K562 (cell line): ENCODE results near the gene YJEFN3. TPM values are rescaled to one million over a fixed set of nuclear protein-coding genes. Genes with fewer than 3 reads are reported as not detected.

ENCODE experiments used
- ATAC-seq: fragments of 200-7000 bp; cut with Tn5 transposase; 3 replicates; pipeline ENCODE4 v1.9.1; 2020; ENCODE audit warnings: moderate library complexity
- BruUV-seq: library from RNA; stranded (reverse); fragments of 400-500 nt; replicated peaks from 2 replicates; lab custom pipeline; 2021; lab: Mats Ljungman, UMichigan
- CTCF ChIA-PET: fragments of 300-600 bp; formaldehyde crosslinking; extraction: SDS; loops from one replicate; lab custom pipeline; 2021; ENCODE audit warnings: low intra/inter-chr PET ratio; lab: Yijun Ruan, JAX
- POLR2A ChIA-PET: fragments of 300-600, 350-650 bp; sonication (Branson Sonifier 250); formaldehyde crosslinking; extraction: SDS; loops from one replicate; lab custom pipeline; 2021; ENCODE audit warnings: antibody characterized with exemption, inconsistent platforms; lab: Yijun Ruan, JAX
- DNase-seq, 4 experiments: peaks; one replicate each; pipeline versions ENCODE4 v3.0.0 to v3.0.0-alpha.2; 2011 to 2018; ENCODE audit warnings: low spot score in 3 of 4, mixed read lengths in 3 of 4; ENCODE audit errors: extremely low read depth in 1 of 4
- FAIRE-seq: peaks from 2 replicates; lab custom pipeline; 2011; peaks lifted over from hg19 to GRCh38; lab: Jason Lieb, UNC
- H2AFZ ChIP-seq: 2 replicates; pipeline ENCODE4 v1.6.0; 2011; ENCODE audit warnings: low read depth, low read length, control low read depth, inconsistent platforms
- H3K27ac ChIP-seq: fragments of 200-600 bp; 3 replicates; pipeline ENCODE4 v1.8.0; 2011; ENCODE audit warnings: low read depth, mild to moderate bottlenecking, control low read depth, inconsistent platforms, low read length, moderate library complexity, mixed read lengths; ENCODE audit errors: extremely low read depth
- H3K27me3 ChIP-seq, 2 experiments: fragments of 300-600 bp in 1 of 2; 2 replicates in 1 of 2; 3 replicates in 1 of 2; pipeline versions ENCODE4 v1.6.0 to v1.8.0; 2011; ENCODE audit warnings: inconsistent platforms in 2 of 2, low read length in 2 of 2, mild to moderate bottlenecking in 1 of 2, mixed read lengths in 1 of 2, moderate library complexity in 1 of 2; ENCODE audit not compliant: control insufficient read depth in 2 of 2, insufficient read depth in 2 of 2
- H3K36me3 ChIP-seq: fragments of 300-600 bp; 3 replicates; pipeline ENCODE4 v1.8.0; 2011; ENCODE audit warnings: mild to moderate bottlenecking, low read length, inconsistent platforms; ENCODE audit not compliant: control insufficient read depth, insufficient read depth
- H3K4me1 ChIP-seq, 2 experiments: fragments of 200-600 bp in 1 of 2; replicated peaks in 1 of 2; 2 replicates in 1 of 2; 3 replicates in 1 of 2; pipeline versions ENCODE4 v1.5.1 to v1.8.0; 2011; ENCODE audit warnings: inconsistent platforms in 2 of 2, low read length in 2 of 2, mild to moderate bottlenecking in 1 of 2, mixed read lengths in 1 of 2, moderate library complexity in 1 of 2; ENCODE audit not compliant: control insufficient read depth in 2 of 2, insufficient read depth in 2 of 2
- H3K4me2 ChIP-seq: 2 replicates; pipeline ENCODE4 v1.6.1; 2011; ENCODE audit warnings: low read length, control low read depth, inconsistent platforms, mixed read lengths; ENCODE audit not compliant: insufficient read depth
- H3K4me3 ChIP-seq: fragments of 200-600 bp; sonication (generic), shearing (Covaris generic); 2 replicates; pipeline ENCODE4 v1.5.1; 2016; ENCODE audit warnings: control low read depth, inconsistent platforms
- H3K79me2 ChIP-seq: fragments of 200-600 bp; 3 replicates; pipeline ENCODE4 v1.8.0; 2011; ENCODE audit warnings: low read length, inconsistent platforms; ENCODE audit not compliant: control insufficient read depth, insufficient read depth
- H3K9ac ChIP-seq, 2 experiments: 2 replicates each; pipeline versions ENCODE4 v1.6.0 to v1.6.1; 2011; ENCODE audit warnings: low read depth in 2 of 2, low read length in 2 of 2, control low read depth in 1 of 2, inconsistent platforms in 1 of 2, mild to moderate bottlenecking in 1 of 2, mixed read lengths in 1 of 2; ENCODE audit not compliant: insufficient read depth in 1 of 2
- H3K9me1 ChIP-seq: one replicate; pipeline ENCODE4 v1.6.0; 2011; ENCODE audit warnings: inconsistent platforms, mild to moderate bottlenecking, low read length, moderate library complexity; ENCODE audit not compliant: control insufficient read depth, insufficient read depth
- H3K9me3 ChIP-seq: replicated peaks from 2 replicates; pipeline ENCODE4 v1.5.1; 2011; ENCODE audit warnings: low read depth, low read length, inconsistent platforms; ENCODE audit not compliant: control insufficient read depth, insufficient read depth
- H4K20me1 ChIP-seq: replicated peaks from 2 replicates; pipeline ENCODE4 v1.6.1; 2011; ENCODE audit warnings: low read length, inconsistent platforms, mixed read lengths; ENCODE audit not compliant: control insufficient read depth, insufficient read depth
- ARNT ChIP-seq, 2 experiments: fragments of 450-650 bp; IDR thresholded peaks; 2 replicates each; pipeline ENCODE4 v1.6.1; 2016; ENCODE audit warnings: mild to moderate bottlenecking in 1 of 2
- ATF1 ChIP-seq, 2 experiments: fragments of 450-650 bp in 1 of 2; IDR thresholded peaks; 2 replicates each; pipeline ENCODE4 v1.6.1; 2016; ENCODE audit warnings: missing compliant biosample characterization in 1 of 2, missing genetic modification characterization in 1 of 2
- ATF7 ChIP-seq: fragments of 450-650 bp; IDR thresholded peaks from 2 replicates; pipeline ENCODE4 v1.7.1; 2014; ENCODE audit warnings: mild to moderate bottlenecking, moderate library complexity
- CREBBP ChIP-seq: IDR thresholded peaks from one replicate; pipeline ENCODE4 v1.6.1; 2012; ENCODE audit warnings: low read depth, mild to moderate bottlenecking, control low read depth, inconsistent platforms, low read length
- GABPA ChIP-seq: fragments of 200-800 bp; sonication (Bioruptor generic); conservative IDR thresholded peaks from 2 replicates; pipeline ENCODE4 v1.6.1; 2016; ENCODE audit warnings: low read depth, missing genetic modification characterization, missing compliant biosample characterization
- HDAC1 ChIP-seq, 2 experiments: fragments of 450-650 bp; IDR thresholded peaks; 2 replicates each; pipeline ENCODE4 v1.6.1; 2016 to 2017; ENCODE audit warnings: inconsistent platforms in 1 of 2, mild to moderate bottlenecking in 1 of 2, moderate library complexity in 1 of 2
- KLF1 ChIP-seq: fragments of 450-650 bp; IDR thresholded peaks from 2 replicates; pipeline ENCODE4 v1.6.1; 2016; ENCODE audit warnings: missing genetic modification characterization, missing compliant biosample characterization
- MXI1 ChIP-seq: IDR thresholded peaks from 2 replicates; pipeline ENCODE4 v1.6.1; 2011; ENCODE audit warnings: low read depth, mild to moderate bottlenecking, improper control_type of control experiment, low read length
- NR1H2 ChIP-seq: sonication (generic); formaldehyde crosslinking; IDR thresholded peaks from 2 replicates; pipeline ENCODE4 v1.4.0; 2020; ENCODE audit warnings: mild to moderate bottlenecking, missing genetic modification reagents
- PURB ChIP-seq: sonication (generic); formaldehyde crosslinking; IDR thresholded peaks from 2 replicates; pipeline ENCODE4 v1.9.0; 2021; ENCODE audit warnings: low read depth, mild to moderate bottlenecking, missing genetic modification reagents
- SPI1 ChIP-seq: IDR thresholded peaks from 2 replicates; pipeline ENCODE4 v1.6.1; 2011; ENCODE audit warnings: low read depth, low read length, control low read depth, borderline replicate concordance
- TAF7 ChIP-seq: fragments of 450-650 bp; IDR thresholded peaks from 2 replicates; pipeline ENCODE4 v1.6.1; 2016; ENCODE audit warnings: missing genetic modification characterization, missing compliant biosample characterization
- TRIM24 ChIP-seq, 2 experiments: fragments of 450-650 bp; IDR thresholded peaks; 2 replicates each; pipeline ENCODE4 v1.6.1; 2016
- XRCC5 ChIP-seq: fragments of 200-400 bp; formaldehyde crosslinking; IDR thresholded peaks from 2 replicates; pipeline ENCODE4 v1.6.1; 2017; ENCODE audit warnings: low read depth, mild to moderate bottlenecking, low read length
- ZFX ChIP-seq: sonication (generic); formaldehyde crosslinking; IDR thresholded peaks from 2 replicates; pipeline ENCODE4 v1.8.0; 2022; ENCODE audit warnings: mild to moderate bottlenecking, missing genetic modification reagents, moderate library complexity
- WGBS: fragments of 100-300 bp; shearing (Covaris generic); methylation state at CpG from one replicate; pipeline ENCODE4 v1.1.6; 2016; ENCODE audit warnings: low coverage, mixed read lengths; ENCODE audit not compliant: insufficient coverage; ENCODE audit errors: missing lambda C conversion rate; 5-methylcytosine and 5-hydroxymethylcytosine counted together
- in situ Hi-C: fragments of 300-500 bp; cut with MboI; formaldehyde crosslinking; loops from 4 replicates; pipeline ENCODE4 v1.15.0; 2018; ENCODE audit warnings: inconsistent platforms, mixed read lengths
- intact Hi-C: fragments of 100-400 bp; cut with micrococcal nuclease; formaldehyde crosslinking; loops from 2 replicates; pipeline ENCODE4 v1.14.2; 2022
- polyA plus RNA-seq, 8 experiments: library from polyadenylated mRNA; depleted of rRNA in 4 of 8; stranded (reverse) in 5 of 8; unstranded in 3 of 8; fragments of >200 nt; fragmentation: Nextera tagmentation in 2 of 8; fragmentation: Illumina TruSeq in 1 of 8; extraction: Ambion mirVana in 2 of 8; extraction: Trizol in 1 of 8; gene quantifications; 2 replicates each; pipeline versions ENCODE4 v1.2.1 to v1.2.3, GENCODE V29; 2011 to 2014; ENCODE audit warnings: inconsistent platforms in 1 of 8, missing spikeins in 1 of 8
- total RNA-seq, 7 experiments: library from RNA; depleted of rRNA in 6 of 7; stranded (reverse); fragments of >200 nt in 6 of 7; fragmentation: Illumina TruSeq in 2 of 7; extraction: Trizol in 2 of 7; gene quantifications; 2 replicates each; pipeline versions ENCODE4 v1.2.1 to v1.2.3, GENCODE V29; 2011 to 2021; ENCODE audit warnings: low replicate concordance in 1 of 7
- TF ChIP-seq, protein P1 (sequence below): sonication (generic); formaldehyde crosslinking; IDR thresholded peaks from 2 replicates; pipeline ENCODE4 v1.8.1; 2022; ENCODE audit warnings: missing genetic modification reagents
- TF ChIP-seq, protein P2 (sequence below): fragments of 450-650 bp; IDR thresholded peaks from 2 replicates; pipeline ENCODE4 v1.6.1; 2016; ENCODE audit warnings: borderline replicate concordance
- TF ChIP-seq, protein P3 (sequence below): fragments of 450-650 bp; formaldehyde crosslinking; IDR thresholded peaks from 2 replicates; pipeline ENCODE4 v1.4.0; 2022; ENCODE audit warnings: missing genetic modification characterization

YJEFN3 gene
- total and polyA plus RNA-seq, 9 of the 15 experiments (the other 6 are each of a cell fraction or from before 2014, with no cell fraction given) = 0.04 to 5.8 (median 1.3) TPM; not detected in 1

DNA sequence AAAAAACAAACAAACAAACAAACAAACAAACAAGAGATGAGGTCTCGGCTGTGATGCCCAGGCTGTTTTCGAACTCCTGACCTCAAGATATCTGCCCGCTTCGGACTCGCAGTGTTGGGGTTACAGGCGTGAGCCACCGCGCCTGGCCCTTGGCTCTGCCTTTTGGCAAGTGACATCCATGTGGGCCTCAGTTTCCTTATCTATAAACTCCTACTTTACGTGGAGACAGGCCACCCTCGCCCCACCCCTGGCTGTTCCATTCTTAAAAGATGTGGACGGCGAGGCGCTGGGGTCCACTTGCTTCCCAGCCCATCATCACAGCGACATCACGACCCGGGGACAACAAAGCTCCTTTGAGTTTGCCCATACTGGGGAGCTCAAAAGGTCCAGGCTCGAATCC lies 15.0 kb upstream of the YJEFN3 start:
- no peak for DNase-seq
- H3K9me3 ChIP-seq = no peaks in the 10 kb centered on the region; the same call in none of the 2 replicates
- no TSS peak for BruUV-seq
- in situ Hi-C loops = no loop called here
- H3K27ac ChIP-seq = no peak overlapping the region
- H3K9me1 ChIP-seq = no peaks in the 10 kb centered on the region
- ATAC-seq = no peak
- TF ChIP-seq PURB (CRISPR knock-in tag) (no peak), XRCC5 (no peak), ARNT (IDR thresholded peaks at IDR 0.05) (no peak), TRIM24 (IDR thresholded peaks at IDR 0.05) (no peak), GABPA (tag) (no peak), HDAC1 (IDR thresholded peaks at IDR 0.05) (no peak), NR1H2 (CRISPR knock-in tag) (no peak), SPI1 (no peak), ZFX (no peak), MXI1 (no peak), KLF1 (no peak), TAF7 (no peak), ATF1 (CRISPR knock-in tag; IDR thresholded peaks at IDR 0.05) (no peak), ATF1 (tag; IDR thresholded peaks at IDR 0.05) (no peak), CREBBP (no peak), ATF7 (no peak)
- TF ChIP-seq, protein P1, sequence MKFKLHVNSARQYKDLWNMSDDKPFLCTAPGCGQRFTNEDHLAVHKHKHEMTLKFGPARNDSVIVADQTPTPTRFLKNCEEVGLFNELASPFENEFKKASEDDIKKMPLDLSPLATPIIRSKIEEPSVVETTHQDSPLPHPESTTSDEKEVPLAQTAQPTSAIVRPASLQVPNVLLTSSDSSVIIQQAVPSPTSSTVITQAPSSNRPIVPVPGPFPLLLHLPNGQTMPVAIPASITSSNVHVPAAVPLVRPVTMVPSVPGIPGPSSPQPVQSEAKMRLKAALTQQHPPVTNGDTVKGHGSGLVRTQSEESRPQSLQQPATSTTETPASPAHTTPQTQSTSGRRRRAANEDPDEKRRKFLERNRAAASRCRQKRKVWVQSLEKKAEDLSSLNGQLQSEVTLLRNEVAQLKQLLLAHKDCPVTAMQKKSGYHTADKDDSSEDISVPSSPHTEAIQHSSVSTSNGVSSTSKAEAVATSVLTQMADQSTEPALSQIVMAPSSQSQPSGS (CRISPR knock-in tag) = no peak
- TF ChIP-seq, protein P2, sequence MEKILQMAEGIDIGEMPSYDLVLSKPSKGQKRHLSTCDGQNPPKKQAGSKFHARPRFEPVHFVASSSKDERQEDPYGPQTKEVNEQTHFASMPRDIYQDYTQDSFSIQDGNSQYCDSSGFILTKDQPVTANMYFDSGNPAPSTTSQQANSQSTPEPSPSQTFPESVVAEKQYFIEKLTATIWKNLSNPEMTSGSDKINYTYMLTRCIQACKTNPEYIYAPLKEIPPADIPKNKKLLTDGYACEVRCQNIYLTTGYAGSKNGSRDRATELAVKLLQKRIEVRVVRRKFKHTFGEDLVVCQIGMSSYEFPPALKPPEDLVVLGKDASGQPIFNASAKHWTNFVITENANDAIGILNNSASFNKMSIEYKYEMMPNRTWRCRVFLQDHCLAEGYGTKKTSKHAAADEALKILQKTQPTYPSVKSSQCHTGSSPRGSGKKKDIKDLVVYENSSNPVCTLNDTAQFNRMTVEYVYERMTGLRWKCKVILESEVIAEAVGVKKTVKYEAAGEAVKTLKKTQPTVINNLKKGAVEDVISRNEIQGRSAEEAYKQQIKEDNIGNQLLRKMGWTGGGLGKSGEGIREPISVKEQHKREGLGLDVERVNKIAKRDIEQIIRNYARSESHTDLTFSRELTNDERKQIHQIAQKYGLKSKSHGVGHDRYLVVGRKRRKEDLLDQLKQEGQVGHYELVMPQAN = no peak
- TF ChIP-seq, protein P3, sequence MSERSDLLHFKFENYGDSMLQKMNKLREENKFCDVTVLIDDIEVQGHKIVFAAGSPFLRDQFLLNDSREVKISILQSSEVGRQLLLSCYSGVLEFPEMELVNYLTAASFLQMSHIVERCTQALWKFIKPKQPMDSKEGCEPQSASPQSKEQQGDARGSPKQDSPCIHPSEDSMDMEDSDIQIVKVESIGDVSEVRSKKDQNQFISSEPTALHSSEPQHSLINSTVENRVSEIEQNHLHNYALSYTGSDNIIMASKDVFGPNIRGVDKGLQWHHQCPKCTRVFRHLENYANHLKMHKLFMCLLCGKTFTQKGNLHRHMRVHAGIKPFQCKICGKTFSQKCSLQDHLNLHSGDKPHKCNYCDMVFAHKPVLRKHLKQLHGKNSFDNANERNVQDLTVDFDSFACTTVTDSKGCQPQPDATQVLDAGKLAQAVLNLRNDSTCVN = no peak
- TF ChIP-seq, all 486 proteins: peak for 0
- Histone ChIP-seq H3K4me1 (peaks cover 4 to 25% of the 10 kb centered on the region in 2 experiments; a peak in 4 of 5 replicates), H3K27me3 (no peaks in the 10 kb centered on the region), H3K36me3 (peaks cover 5% of the 10 kb centered on the region; the same call in 2 of the 3 replicates), H3K4me2 (no peak overlapping the region), H3K79me2 (peaks cover 31% of the 10 kb centered on the region), H2AFZ (no peak overlapping the region), H3K9ac (no peak overlapping the region), H3K4me3 (no peak overlapping the region), H4K20me1 (no peaks in the 10 kb centered on the region)
- CTCF ChIA-PET = no interaction called here
- intact Hi-C loops = no loop called here
- 94% methylated on average over 16 of the region's 17 CpGs for WGBS
- no peak for FAIRE-seq
- POLR2A ChIA-PET = interaction anchor here (0.6 kb wide), 1 partner anchor 201 kb away, joined by 3 read pairs; no protein-coding TSS in a partner anchor
